HG03066 (cell line): Measurements from ENCODE around the gene ARRDC1.
"Not testable (repeated sequence)": the region's sequence is repeated elsewhere in the genome, so short reads cannot be mapped to it uniquely, and the experiment has no call there.

Experiments used
- ATAC-seq: cut with Tn5 transposase; IDR thresholded peaks from one replicate; pipeline ENCODE4 v1.9.1; 2021; ENCODE audit warnings: low read depth; ENCODE audit not compliant: unreplicated experiment

ARRDC1 gene, protein sequence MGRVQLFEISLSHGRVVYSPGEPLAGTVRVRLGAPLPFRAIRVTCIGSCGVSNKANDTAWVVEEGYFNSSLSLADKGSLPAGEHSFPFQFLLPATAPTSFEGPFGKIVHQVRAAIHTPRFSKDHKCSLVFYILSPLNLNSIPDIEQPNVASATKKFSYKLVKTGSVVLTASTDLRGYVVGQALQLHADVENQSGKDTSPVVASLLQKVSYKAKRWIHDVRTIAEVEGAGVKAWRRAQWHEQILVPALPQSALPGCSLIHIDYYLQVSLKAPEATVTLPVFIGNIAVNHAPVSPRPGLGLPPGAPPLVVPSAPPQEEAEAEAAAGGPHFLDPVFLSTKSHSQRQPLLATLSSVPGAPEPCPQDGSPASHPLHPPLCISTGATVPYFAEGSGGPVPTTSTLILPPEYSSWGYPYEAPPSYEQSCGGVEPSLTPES

DNA sequence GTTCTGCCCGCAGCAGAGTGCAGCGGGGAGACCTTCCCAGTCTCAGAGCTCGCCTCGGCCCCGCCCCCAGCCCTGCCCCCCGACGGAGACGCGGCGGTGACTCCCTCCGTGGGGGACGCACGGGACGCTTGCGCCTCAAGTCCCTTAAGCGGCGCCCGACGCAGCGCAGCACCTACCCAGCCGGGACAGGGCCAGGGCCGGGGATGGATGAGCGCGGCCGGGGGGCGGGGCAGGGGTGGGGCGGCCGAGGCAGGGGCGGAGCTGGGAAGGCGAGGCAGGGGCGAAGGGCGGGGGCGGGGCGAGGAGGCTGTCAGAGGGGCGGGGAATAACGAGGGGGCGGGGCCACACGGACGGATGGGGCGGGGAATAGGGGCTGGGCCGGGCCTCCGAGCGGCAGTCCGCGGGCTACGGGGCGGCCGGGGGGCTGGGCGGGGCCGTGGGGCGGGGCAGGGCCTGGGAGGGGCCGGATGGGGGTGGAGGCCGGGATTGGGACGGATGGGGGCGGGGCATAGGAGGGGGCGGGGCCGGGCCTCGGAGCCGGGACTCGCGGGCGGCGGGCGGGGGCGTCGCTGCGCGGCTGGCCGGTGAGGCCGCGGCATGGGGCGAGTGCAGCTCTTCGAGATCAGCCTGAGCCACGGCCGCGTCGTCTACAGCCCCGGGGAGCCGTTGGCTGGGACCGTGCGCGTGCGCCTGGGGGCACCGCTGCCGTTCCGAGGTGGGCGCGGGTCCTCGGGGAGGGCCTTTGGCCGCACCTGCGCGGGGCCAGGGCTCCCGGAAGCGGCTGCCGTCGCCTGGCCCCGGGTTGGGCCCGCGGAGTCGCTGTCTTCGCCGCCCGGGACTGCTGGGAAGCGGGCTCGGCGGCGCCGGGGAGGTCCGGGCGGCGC, at the start of gene ARRDC1:
Gene ARRDC1 (plus strand): TSS at position 566 of the 884 bp plus-strand sequence. CDS start 32 bp downstream, at position 598.
- peak; percentile 74 for ATAC-seq

DNA sequence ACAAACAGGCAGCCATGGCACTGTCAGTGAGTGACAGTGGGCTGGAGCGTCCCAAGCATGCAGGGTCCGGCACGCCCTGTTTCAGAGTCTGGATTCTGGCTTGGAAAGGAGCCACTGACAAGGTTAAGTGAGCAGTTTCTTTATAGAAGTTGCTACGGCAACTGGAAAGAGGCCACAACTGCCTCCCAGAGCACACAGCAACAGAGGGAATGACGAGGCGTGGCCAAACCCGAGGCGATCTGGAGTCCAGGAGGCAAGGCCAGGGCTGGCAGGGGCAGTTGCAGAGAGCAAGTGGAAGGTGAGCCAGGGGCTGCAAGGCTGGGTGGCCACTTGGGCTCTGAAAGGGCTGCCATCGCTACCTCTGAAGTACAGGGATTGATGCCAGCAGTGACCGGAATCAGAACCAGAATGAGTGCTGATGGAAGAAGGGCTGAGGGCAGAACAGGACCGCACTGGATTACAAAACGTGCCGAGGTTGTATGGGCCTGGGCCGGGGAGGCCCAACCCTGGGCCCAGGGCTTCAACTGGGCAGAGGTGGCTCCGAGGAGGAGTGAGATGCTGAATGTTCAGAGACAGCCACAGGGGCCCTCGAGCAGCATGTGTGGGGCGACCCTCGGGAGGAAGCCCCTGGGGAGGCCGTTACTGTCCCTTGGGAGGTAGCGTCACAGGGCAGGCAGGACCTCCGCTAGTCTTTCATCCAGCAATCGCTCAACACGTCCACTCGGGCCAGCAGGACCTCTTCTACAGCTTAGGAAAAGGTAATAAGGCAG, 49.2 kb upstream of the ARRDC1 start:
- no peak for ATAC-seq

DNA sequence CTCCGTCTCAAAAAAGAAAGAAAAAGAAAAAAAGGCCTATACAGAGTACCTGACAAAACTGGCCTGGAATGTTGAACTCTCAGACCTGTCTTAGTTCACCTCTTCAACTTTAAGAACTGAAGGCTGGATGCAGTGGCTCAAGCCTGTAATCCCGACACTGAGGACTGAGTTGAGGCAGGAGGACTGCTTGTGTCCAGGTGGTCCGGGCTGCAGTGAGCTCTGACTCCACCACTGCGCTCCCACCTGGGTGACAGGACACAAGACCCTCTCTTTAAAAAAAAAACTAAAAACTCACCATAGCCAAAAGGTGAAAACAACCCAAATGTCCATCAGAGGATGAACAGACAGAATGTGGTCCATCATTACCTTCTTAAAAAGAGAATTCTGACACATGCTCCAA, 47.4 kb upstream of the ARRDC1 start:
- no peak for ATAC-seq

DNA sequence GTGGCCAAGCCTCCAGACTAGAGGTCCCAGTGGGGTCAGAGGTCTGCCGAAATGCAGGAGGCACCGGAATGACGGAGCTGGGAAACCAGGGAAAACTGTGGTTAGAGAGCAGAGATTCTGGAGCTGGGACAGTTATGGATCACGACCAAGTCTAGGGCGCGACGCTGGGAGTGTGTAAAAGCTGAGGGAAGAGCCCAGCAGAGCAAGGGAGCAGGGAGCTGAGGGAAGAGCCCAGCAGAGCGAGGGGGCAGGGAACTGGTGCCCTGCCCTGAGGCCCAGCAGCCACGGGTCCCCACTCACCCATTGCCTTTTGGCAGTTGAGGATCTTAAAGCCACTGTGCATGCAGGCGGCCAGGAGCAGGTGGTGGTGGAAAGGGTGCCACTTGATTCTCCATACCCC, 41.4 kb upstream of the ARRDC1 start:
- no peak for ATAC-seq

DNA sequence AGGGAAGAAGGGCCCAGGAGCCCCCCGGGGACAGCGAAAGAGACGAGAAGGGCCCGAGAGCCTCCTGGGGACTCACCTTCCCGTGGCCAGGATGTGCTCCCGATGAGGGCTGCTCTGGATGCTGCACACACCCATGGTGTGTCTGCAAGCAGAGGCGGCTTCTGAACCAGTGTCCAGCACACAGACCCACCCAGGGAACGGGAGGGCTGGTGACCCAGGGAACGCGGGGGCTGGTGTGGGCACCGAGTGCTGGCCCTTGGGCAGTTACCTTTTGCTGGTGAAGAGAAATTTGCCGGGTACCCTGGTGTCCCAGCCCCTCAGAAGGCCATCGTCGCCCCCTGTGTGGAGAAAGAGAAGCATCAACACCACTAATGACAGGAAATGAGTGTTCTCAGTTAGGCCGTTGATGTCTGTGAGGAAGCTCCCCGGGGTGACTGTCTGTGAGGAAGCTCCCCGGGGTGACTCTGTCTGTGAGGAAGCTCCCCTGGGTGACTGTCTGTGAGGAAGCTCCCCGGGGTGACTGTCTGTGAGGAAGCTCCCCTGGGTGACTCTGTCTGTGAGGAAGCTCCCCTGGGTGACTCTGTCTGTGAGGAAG, 40.6 kb upstream of the ARRDC1 start:
- ATAC-seq: no peak

DNA sequence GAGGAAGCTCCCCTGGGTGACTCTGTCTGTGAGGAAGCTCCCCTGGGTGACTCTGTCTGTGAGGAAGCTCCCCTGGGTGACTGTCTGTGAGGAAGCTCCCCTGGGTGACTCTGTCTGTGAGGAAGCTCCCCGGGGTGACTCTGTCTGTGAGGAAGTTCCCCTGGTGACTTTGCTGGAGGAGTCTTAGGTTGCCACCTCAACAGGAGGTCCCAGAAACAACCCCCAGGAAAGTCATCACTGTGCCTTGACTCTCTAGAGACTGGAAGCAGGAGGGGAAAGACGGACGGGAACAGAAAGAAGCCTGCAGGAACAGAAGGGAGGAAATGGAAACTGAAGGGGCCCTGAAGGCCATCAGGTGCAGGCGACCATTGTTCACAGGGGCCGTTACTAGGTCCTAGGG, 37.0 kb upstream of the ARRDC1 start:
- ATAC-seq: not testable (repeated sequence)

DNA sequence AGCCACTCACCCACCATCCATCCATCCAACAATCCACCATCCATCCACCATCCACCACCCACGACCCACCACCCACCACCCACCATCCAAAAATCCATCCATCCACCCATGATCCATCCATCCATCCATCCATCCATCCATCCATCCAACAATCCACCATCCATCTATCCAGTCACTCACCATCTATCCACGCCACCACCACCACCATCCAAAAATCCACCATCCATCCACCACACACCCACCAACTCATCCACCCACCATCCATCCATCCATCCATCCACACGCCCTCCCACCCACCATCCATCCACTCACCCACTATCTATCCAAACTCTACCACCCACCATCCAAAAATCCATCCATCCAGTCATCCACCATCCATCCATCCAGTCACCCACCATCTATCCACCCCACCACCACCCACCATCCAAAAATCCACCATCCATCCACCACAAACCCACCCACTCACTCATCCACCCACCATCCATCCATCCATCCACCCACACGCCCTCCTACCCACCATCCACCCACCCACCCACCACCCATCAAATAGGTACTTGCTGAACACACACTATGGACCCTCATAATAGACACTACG, 35.8 kb upstream of the ARRDC1 start:
- no peak for ATAC-seq

DNA sequence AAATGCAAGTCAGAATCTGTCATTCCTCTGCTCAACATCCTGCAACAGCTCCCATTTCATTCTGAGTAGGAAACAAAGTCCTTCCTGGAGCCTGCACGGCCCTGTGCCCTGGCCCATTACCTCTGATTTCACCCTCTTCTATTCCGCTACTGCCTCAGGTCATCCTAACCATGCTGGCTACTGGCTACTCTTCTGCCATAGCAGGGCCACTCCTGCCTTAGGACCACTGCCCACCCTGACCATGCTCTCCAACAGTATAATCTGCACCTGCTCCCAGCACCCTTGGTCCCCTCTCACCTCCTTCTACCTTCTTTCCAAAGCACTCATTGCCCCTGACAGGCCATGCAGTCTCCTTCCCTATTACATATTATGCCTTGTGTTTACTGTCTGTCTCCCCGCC, 34.9 kb upstream of the ARRDC1 start:
- no peak for ATAC-seq

DNA sequence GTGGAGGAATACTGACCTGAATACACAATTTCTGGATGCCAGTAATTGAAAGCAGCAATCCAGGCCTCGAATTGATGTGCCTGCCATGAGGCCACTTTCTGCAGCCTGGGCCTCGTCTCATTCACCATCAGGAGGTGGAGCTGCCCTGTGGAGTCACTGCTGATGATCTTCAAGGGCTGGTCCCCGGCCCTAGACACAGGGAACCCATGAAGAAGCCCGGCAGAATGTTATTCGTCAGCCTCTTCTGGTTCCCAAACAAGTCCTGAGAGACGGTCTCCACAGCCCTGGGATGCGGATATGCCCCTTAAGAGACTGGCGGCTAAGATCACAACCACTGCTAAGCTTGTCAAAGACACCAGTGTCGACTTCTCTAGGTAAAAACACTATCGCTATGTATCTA, 31.3 kb upstream of the ARRDC1 start:
- no peak for ATAC-seq

DNA sequence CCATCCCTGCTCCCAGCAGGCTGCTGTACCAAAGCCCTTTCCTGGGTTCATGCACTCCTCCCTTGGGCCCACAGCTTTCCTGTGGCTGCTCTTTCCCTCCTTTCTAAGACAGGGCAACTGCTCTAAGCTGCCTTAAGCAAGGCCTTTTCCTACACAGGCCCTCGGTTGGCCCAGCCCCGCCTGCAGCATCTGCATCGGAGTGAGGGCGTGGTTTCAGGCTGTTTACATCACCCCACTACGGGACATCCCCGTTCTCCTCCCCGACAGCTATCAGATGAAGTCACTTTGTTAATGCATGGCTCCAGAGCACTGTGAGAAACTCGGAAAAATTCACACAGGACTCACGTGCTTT, 30.1 kb upstream of the ARRDC1 start:
- ATAC-seq: no peak

DNA sequence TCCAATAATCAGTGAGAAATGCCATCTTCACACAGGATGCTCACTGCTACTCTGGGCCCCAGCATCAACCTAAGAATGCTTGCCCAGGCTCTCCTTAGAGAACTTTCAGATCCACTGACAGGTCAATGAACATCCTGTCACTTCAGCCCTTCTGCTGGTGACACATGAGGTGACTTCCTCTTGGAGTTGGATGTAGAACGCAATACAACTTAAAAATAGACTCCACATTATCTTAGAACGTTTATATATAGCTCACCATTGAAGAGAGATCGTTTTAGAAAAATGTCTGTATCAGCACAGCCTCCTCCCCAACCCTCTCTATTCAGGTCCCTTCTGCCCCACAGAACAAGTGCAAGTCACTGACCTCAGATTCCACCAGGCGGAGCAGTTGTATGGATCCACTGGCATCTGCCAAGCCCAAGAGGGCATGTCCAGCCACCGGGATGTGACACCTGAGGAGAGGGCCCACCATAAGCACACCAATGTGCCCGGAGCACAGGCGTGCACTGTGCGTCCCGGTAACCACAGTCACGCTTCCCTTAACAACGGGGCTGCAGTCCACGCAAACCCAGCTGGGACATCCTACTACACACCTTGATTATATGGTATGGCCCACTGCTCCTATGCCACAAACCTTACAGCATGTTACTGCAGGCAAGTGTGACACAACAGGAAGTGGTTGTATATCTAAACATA, 29.6 kb upstream of the ARRDC1 start:
- ATAC-seq: no peak

DNA sequence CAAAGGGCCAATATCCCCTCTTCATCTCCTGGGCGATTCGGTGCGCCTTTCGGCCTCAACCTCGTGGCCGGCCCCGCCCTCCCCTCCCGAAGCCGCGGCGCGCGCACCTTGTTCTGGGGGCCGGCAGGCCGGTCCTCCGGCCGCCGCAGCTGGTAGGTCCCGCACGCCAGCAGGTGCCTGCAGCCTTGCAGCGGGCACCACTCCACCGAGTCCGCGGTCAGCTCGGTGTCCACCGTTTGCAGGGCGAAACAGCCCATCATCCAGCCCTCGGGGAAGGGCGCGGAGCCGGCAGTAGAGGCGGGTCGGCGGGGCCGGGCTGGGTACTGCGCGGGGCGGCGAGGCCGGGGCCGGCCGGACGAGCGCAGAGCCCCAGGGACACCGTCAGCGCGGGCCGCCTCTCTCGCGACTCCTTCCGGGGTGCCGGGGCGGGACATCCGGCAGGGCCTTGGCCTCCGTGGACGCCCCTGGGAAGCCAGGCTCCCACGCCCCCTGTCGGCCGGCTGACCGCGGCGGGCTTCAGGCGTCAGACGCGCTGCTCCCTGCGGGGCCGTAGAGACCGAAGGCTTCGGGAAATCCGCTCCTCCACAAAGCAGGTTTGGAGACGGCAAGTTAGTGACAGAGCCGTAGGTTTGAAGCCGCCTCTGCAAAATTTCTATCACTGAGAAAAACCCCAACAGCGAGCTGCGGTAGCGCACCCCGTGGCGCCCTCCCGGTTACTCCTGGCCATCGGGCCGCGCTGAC, 26.8 kb upstream of the ARRDC1 start, which contains the start of gene DPH7:
Gene DPH7 (minus strand): TSS at position 408 of the 741 bp plus-strand sequence. CDS start 148 bp downstream, at position 260.
- peak; percentile 78 for ATAC-seq

DNA sequence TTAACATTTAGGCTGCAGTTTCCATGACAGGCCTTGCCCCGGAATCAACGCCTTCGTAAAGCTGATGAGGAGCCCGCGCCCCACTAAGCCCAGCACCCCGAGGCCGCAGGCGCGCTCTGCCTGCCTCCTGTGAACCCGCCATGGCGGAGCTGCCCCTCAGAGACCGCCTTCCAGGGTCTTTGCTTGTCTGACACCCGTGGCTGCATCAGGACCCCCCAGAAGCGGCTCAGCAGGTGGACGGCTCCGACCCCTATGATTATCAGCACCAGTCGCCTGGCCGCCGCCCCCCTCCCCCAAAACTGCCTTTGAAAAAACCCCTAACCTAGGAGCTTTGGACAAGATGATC, 26.3 kb upstream of the ARRDC1 start:
- no peak for ATAC-seq

DNA sequence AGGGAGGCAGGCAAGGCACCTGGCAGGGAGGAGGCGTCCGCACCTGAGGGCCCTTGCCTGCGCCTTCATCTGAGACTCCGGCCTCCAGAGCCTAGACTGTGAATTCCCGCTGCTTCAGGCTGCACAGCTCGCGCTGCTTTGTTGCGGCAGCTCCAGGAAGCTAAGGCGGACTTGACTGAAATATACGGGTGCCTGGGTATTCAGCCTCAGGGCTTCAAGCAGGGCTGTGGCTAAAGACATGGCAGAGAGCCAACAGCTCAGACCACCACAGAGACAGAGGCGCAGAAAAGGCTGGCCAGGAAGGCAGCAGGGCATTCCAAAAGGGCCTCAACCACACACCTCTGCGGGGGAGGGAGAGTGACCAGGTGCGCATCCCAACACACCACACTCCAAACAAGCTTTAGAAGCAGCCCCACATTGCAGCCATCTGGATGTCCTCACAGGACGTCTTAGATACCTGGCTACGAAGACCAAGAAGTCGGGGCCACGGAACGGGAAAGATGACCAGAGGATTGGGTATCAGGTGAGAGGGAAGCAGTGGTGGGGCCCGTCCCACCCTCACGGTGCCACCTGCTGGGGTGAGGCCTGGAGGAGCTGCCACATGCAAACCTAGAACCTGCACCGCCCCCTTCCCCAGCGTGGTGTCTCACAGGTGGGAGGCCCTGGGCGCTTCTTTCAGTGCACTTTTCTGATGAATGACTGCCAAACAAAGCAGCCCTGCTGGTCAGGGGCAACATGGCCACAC, 25.1 kb upstream of the ARRDC1 start:
- no peak for ATAC-seq

DNA sequence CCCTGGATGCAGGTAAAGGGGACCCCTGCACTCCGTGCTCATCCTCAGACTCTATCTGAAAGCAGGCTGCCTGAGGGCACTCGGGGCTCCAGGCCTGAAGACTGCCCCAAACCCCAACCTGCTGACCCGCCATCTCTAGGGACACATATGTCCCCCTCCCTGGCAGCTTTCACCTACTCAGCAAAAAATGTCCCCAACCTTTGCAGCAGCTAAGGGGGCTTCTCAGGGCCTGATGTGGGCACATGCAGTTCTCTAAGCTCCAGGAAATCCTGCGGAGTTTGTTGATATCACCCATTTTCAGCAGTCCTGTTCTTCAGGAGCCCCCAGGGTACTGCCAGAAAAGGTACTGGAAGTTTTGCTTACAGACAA, 24.5 kb upstream of the ARRDC1 start:
- ATAC-seq: no peak

DNA sequence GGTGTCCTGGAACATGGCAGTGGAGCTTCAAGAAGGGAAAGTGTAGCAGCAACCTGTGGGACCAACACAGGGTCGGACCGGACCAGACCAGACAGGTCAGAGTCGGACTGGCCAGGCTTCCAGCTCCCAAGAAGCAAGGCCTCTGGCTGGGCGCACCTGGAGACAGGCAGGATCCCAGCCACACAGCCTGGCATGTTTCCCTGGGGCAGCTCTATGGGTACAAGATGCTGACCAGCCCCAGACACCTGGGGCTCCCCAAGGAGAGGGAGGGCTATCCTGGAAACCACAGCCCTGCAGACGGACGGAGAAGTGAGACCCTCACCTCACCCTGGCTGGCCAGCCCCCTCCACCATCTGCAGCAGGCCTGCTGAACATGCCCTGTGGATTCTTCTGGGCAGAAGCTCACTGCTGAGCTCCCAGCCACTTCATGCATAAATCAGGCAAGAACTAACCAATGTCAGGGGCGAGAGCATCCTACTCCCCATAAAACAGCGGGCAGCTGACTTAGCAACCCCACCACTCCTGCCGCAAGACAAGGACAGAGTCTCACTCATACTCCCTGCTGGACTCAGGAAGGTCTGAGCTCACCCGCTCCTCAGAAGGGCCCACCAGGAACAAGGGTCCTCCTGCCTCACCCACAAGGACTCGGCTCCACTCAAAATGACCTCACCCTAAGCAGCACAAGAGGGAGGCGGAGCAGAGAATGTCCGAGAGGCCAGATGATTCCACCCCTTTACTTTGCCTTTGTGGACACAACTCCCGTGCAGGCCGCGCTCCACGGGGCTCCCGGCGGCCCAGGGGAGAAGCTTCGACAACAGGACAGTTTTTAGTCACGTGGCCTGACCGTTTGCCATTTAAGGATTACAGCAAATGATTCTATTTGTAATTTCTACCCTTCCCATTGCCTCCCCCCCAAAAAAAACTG, 23.9 kb upstream of the ARRDC1 start:
- no peak for ATAC-seq

DNA sequence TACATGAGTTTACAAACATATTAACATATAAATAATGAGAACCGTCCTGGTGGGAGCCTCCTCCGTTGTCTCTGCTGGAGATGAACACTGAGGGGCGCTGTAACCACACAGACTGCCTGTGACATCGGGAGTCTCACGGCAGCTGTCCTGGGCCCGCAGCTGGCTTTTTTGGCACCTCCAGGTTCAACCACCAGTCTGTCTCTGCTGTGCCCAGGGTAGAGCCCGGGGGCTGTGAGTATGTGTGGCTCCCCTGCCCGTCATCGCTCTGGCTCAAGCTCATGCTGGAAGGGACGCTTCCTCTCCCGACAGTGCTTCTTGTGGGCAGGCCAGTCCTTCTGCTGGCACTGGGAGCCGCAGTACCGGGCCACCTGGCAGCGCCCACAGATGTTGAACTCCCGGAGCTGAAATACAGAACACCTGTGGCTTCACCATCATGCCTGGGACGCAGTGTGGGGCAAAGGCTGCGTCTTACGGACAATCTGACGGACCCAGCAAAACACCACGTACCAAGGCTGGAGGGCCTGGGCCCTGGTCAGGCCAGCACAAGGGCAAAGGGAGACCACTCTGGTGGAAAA, 23.1 kb upstream of the ARRDC1 start:
- no peak for ATAC-seq
